NCI-H1048 (cell line): Measurements from ENCODE around the gene TSPOAP1.
"Not testable (repeated sequence)": the region's sequence is repeated elsewhere in the genome, so short reads cannot be mapped to it uniquely, and the experiment has no call there.

Source experiments
- DNase-seq: peaks from one replicate; lab custom pipeline; 2025; lab: John Stamatoyannopoulos, UW

TSPOAP1 gene

GRCh38 chr17:58341136-58341860, 12.7 kb upstream of the TSPOAP1 start:
- not testable (repeated sequence) for DNase-seq

- DNase-seq: no peak
Measured at GRCh38 chr17:58340405-58340876, 11.8 kb upstream of the TSPOAP1 start.

- no peak for DNase-seq
Measured at GRCh38 chr17:58339755-58340404, 11.3 kb upstream of the TSPOAP1 start.

- DNase-seq: no peak
Measured at GRCh38 chr17:58338841-58339754, 10.5 kb upstream of the TSPOAP1 start.

DNA sequence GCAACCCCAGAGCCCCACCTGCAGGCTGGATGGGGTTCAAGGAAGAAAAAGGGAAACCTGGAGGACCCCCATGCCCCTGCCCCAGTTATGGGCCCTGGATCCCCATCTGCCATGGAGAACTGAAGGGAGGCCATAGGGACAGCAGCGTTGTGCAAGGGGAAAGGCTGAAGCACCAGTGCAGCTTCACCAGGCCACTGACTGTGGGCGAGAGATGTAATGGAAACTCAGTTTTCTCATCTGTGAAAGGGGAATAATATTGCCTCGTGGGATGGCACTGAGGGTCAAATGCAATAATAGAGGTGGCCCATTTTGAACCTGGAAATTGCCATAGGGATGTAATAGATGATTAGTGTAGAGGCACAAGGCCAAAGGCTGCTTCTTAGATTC, 9.9 kb upstream of the TSPOAP1 start:
- no peak for DNase-seq

GRCh38 chr17:58337600-58338453, 9.2 kb upstream of the TSPOAP1 start:
- no peak for DNase-seq

GRCh38 chr17:58337210-58337599, 8.6 kb upstream of the TSPOAP1 start:
- no peak for DNase-seq

DNA sequence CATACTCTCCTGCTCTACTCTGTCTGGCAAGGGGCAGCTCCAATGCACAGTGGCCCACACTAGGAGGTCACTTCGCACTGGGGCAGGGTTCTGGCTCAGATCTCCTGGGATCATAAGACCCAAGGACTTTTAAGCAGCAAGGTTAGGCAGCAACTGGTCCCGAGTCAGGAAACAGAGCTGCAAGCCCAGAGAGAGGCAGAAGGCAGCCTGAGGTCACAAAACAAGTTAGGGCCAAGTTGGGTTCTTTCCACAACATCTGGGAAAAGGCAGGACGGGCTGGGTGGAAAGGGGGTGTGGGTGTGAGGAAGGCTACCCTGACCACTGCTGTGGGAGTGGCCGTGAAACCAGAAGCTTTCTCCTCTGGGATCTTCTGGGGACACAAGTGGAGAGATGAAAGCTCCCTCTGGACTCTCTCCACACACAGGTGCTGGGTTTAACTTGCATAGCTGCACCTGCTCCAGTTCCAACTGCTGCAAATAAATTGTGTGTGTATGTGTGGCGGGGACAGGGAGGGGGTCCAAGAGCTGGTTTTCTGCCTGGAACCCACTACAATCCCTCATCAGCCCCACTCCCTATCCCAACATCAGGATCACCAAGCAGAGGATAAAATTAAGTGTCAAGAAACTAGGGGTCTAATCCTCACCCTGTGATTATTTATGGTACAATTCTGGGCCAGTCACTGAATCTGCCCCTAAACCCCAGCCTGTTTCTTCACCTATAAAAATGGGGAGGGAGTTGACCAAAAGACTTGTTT, 8.0 kb upstream of the TSPOAP1 start:
- no peak for DNase-seq

GRCh38 chr17:58335779-58336455, 7.3 kb upstream of the TSPOAP1 start:
- DNase-seq: no peak

- no peak for DNase-seq
Measured at GRCh38 chr17:58335061-58335731, 6.6 kb upstream of the TSPOAP1 start.

GRCh38 chr17:58334661-58335060, 6.1 kb upstream of the TSPOAP1 start:
- DNase-seq: no peak

- DNase-seq: no peak
Measured at GRCh38 chr17:58334256-58334655, 5.7 kb upstream of the TSPOAP1 start.

DNA sequence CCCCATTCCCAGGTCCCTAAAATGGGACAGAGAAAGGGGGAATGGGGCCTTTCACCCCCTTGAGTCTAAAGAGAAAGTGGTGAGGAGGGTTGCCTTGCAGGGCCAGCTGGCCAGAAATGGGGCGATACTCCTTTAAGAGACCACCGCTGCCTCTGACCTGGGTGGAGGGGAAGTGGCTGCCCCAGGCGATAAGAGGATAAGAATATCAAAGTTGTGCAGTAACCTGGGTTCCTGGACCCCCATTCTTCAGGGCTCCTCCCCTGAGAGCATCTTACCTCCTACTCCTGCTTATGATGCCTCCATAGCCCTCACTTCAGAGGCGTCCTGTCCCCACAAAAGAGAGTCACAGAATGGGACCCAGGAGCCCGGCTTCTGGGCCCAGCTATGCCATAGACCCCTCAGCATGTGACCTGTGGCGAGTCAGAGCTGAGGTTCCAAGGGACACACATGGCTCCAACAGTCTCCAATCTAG, 5.2 kb upstream of the TSPOAP1 start:
- DNase-seq: no peak

DNA sequence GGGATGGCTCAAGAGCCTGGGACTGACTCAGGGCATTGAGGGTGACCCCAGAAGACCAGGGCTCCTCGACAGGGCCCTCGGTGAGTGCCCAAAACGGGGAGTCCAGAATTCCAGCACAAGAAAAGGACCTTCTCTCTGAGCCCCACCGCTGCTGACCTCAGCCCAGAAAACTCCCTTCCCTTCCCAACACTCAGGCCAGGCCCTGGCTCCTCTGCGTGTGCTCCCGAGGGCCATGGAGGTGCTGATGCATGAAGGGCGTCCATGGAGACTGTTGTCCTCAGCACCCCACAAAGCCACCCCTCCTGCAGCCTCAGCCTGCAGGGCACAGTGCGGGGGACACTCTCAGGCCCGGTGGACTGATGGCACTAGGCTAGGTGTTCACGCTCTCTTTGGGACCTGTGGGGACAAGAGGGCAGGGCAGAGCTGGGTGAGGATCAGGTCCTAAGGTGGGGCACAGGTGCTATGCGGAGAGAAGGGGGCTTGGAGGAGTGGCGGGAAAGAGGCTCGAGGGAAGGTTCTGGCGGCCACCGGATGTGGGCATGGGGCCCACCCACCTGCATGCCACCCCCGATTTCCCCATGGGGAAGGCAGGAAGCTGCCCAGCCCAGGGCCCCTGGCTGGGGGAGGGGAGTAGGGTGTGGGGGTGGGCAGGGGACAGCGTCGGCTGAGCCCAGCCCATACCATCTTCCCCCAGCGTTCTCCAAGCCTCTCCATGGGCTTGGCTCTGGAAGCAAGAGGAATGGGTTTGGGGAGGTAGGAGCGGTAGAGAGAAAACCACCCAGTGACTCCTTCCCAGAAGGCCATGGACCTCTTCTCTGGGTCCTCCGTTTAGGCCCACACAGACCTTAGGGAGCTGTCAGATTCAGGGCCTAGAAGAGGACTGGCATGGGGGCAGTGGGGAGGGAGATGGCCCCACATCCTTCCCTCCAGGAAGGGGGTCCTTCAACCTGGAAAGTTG, 4.5 kb upstream of the TSPOAP1 start:
- DNase-seq: no peak

DNA sequence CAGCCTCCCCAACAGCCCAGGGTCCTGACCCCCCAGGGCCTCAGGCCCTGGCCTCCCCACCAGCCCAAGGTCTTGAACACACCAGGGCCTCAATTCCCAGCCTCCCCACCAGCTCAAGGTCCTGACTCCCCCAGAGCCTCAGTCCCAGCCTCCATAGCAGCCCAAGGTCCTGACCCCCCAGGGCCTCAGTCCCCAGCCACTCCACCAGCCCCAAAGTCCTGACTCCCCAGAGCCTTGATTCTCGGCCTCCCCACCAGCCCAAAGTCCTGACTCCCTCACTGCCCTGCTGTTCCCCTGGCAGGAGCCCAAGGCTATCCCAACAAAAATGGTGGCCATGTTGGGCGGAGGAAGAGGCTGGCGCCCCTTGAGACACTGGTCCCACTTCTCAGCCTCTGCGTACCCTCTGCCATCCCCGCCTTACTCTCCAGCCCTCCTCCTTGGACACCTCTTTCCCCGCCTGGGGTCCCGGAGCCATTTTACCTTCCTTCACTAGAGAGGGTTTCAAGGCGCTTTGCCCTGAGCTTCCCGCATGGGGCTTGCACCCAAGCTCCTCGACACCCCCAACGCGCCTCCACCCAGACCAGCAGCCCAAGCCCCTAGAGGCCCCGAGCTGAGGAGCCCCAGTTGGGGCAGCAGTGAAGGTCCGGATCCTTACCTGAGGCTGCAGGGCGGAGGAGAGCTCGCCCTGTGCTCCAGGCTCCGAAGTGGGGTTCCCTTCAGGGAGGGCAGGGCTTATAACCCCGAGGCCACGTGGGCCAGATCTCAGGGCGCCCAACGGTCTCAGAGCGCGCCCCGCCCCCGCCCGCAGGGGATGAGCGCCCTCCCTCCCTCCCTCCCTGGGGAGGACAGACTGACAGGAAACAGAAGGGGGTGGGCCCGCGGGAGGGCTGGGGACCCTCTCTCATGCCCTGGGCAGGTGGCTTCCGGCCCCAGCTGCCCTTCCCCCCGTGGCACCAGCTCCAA, 3.5 kb upstream of the TSPOAP1 start:
- DNase-seq: no peak

GRCh38 chr17:58330997-58331814, 2.6 kb upstream of the TSPOAP1 start:
- DNase-seq: no peak
